ENCODE data around the gene LRRN2. TPM values are rescaled to one million over a fixed set of nuclear protein-coding genes. Genes with fewer than 3 reads are reported as not detected.

Gene LRRN2
- total and polyA plus RNA-seq, 9 of the 15 experiments (the other 6 are each of a cell fraction or from before 2014, with no cell fraction given): 0.05 TPM; not detected in 8

GRCh38 chr1:204624631-204625216 is 60.8 kb downstream of the LRRN2 start:
- peaks cover 2 to 17% of the 10 kb centered on the region in 2 experiments; a peak in 4 of 5 replicates for H3K27me3 ChIP-seq (ENCODE audit: control insufficient read depth in 2 of 2, insufficient read depth in 2 of 2, low read length in 2 of 2)
- ATAC-seq: peak; percentile 25
- H3K4me3 ChIP-seq: no peak overlapping the region
- DNase-seq (ENCODE audit: extremely low read depth in 1 of 4, low spot score in 3 of 4): peak; percentile 47 to 81 (median 62)
- no peaks in the 10 kb centered on the region for H3K9me1 ChIP-seq (ENCODE audit: control insufficient read depth, insufficient read depth, low read length)
- H3K4me2 ChIP-seq (ENCODE audit: insufficient read depth, low read length): peak overlapping the region; percentile 34; the same call in 1 of the 2 replicates
- H3K4me1 ChIP-seq (replicated peaks in 1 of 2; ENCODE audit: control insufficient read depth in 2 of 2, insufficient read depth in 2 of 2, low read length in 2 of 2): peaks cover 29 to 41% of the 10 kb centered on the region in 2 experiments
- FAIRE-seq: peak; percentile 67
- H3K36me3 ChIP-seq (ENCODE audit: control insufficient read depth, insufficient read depth, low read length): no peaks in the 10 kb centered on the region
- no peak overlapping the region for H3K27ac ChIP-seq (ENCODE audit: extremely low read depth, low read depth, low read length)
- H3K9me3 ChIP-seq (replicated peaks; ENCODE audit: control insufficient read depth, insufficient read depth, low read depth, low read length): no peaks in the 10 kb centered on the region
- POLR2A ChIA-PET: interaction anchor here (0.7 to 1.7 kb wide), 8 partner anchors 12 to 167 kb away, joined by 3 to 7 read pairs (median 3); partner anchors contain the start of gene MDM4
- in situ Hi-C loops (cut with MboI) (no loop called here), intact Hi-C loops (cut with micrococcal nuclease) (loop anchor here (5.0 kb wide), 3 partner anchors 48 to 138 kb away; no protein-coding TSS in a partner anchor)
- 0 out of 4 replicates have a peak overlapping the region, but pooled peaks of 1 of the 2 experiments have one; percentile 6 for H3K9ac ChIP-seq (ENCODE audit: insufficient read depth in 1 of 2, low read depth in 2 of 2, low read length in 2 of 2)
- no TSS peak for BruUV-seq (replicated peaks)
- H2AFZ ChIP-seq (ENCODE audit: low read depth, low read length): no peak overlapping the region
- H4K20me1 ChIP-seq (replicated peaks; ENCODE audit: control insufficient read depth, insufficient read depth, low read length): no peaks in the 10 kb centered on the region
- H3K79me2 ChIP-seq (ENCODE audit: control insufficient read depth, insufficient read depth, low read length): no peaks in the 10 kb centered on the region
- CTCF ChIA-PET (ENCODE audit: low intra/inter-chr PET ratio): interaction anchor here (1.3 to 2.0 kb wide), 2 partner anchors 182 to 183 kb away, joined by 3 to 4 read pairs; no protein-coding TSS in a partner anchor
- WGBS (ENCODE audit: insufficient coverage, low coverage, missing lambda C conversion rate): 2% methylated on average over 9 of the region's 12 CpGs
- TF ChIP-seq, protein P1, sequence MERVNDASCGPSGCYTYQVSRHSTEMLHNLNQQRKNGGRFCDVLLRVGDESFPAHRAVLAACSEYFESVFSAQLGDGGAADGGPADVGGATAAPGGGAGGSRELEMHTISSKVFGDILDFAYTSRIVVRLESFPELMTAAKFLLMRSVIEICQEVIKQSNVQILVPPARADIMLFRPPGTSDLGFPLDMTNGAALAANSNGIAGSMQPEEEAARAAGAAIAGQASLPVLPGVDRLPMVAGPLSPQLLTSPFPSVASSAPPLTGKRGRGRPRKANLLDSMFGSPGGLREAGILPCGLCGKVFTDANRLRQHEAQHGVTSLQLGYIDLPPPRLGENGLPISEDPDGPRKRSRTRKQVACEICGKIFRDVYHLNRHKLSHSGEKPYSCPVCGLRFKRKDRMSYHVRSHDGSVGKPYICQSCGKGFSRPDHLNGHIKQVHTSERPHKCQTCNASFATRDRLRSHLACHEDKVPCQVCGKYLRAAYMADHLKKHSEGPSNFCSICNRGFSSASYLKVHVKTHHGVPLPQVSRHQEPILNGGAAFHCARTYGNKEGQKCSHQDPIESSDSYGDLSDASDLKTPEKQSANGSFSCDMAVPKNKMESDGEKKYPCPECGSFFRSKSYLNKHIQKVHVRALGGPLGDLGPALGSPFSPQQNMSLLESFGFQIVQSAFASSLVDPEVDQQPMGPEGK (CRISPR knock-in tag; IDR thresholded peaks at IDR 0.05; ENCODE audit: borderline replicate concordance): no peak
- no peak for TF ChIP-seq SAFB2 (IDR thresholded peaks at IDR 0.05; ENCODE audit: borderline replicate concordance, low read depth, low read length, severe bottlenecking)
- TF ChIP-seq TCF7L2 (IDR thresholded peaks at IDR 0.05; ENCODE audit: low read depth, low read length): no peak
- TF ChIP-seq HIVEP1 (CRISPR knock-in tag; IDR thresholded peaks at IDR 0.05): no peak
- peak; percentile 68; the same call in 1 of the 2 replicates for TF ChIP-seq SMARCA4 (IDR thresholded peaks at IDR 0.05)
- TF ChIP-seq, protein P2, sequence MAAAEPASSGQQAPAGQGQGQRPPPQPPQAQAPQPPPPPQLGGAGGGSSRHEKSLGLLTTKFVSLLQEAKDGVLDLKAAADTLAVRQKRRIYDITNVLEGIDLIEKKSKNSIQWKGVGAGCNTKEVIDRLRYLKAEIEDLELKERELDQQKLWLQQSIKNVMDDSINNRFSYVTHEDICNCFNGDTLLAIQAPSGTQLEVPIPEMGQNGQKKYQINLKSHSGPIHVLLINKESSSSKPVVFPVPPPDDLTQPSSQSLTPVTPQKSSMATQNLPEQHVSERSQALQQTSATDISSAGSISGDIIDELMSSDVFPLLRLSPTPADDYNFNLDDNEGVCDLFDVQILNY (CRISPR knock-in tag; IDR thresholded peaks at IDR 0.05): no peak
- TF ChIP-seq ARHGAP35 (IDR thresholded peaks at IDR 0.05; ENCODE audit: partially characterized antibody): no peak
- TF ChIP-seq ZNF239 (CRISPR knock-in tag; IDR thresholded peaks at IDR 0.05): no peak
- no peak for TF ChIP-seq ZSCAN32 (CRISPR knock-in tag; IDR thresholded peaks at IDR 0.05)
- TF ChIP-seq JUND (IDR thresholded peaks at IDR 0.05; ENCODE audit: borderline replicate concordance, low read depth, low read length): no peak
- no peak for TF ChIP-seq JUND (tag; IDR thresholded peaks at IDR 0.05; ENCODE audit: borderline replicate concordance, low read depth, low read length)
- TF ChIP-seq ESRRB (CRISPR knock-in tag; IDR thresholded peaks at IDR 0.05; ENCODE audit: borderline replicate concordance): no peak
- no peak; a peak in 1 of 4 replicates for TF ChIP-seq SRF (CRISPR knock-in tag; IDR thresholded peaks at IDR 0.05)
- TF ChIP-seq HOMEZ (CRISPR knock-in tag; IDR thresholded peaks at IDR 0.05): no peak
- no peak for TF ChIP-seq ETS2 (tag; IDR thresholded peaks at IDR 0.05; ENCODE audit: borderline replicate concordance, poor library complexity, severe bottlenecking)
- no peak for TF ChIP-seq ZBTB9 (CRISPR knock-in tag; IDR thresholded peaks at IDR 0.05)

Measured in K562 (cell line).